Body of pancreas (tissue), 4 donors: ENCODE data around the gene VGLL4. TPM values are rescaled to one million over a fixed set of nuclear protein-coding genes. Genes with fewer than 3 reads are reported as not detected.

Source experiments
- ATAC-seq: fragments of 150-250 bp; one replicate; pipeline ENCODE4 v1.9.1; 2016
- DNase-seq, 4 donors: peaks; one replicate each; pipeline ENCODE4 v3.0.0-alpha.2; 2019
- H3K27ac ChIP-seq, 4 donors: fragments of 200-600 bp; sonication (generic); 1 replicate in 3 of 4; 2 replicates in 1 of 4; pipeline versions ENCODE4 v1.5.1 to v1.6.1; 2016 to 2019; ENCODE audit warnings: mild to moderate bottlenecking in 1 of 4, mixed read lengths in 1 of 4, moderate library complexity in 1 of 4
- H3K27me3 ChIP-seq, 2 donors: fragments of 200-600 bp; sonication (generic); one replicate each; pipeline ENCODE4 v1.6.0; 2016; ENCODE audit warnings: mild to moderate bottlenecking in 1 of 2
- H3K36me3 ChIP-seq, 2 donors: fragments of 200-600 bp; sonication (generic); replicated peaks in 1 of 2; 2 replicates each; pipeline ENCODE4 v1.5.1; 2016; ENCODE audit warnings: low read depth in 2 of 2; ENCODE audit not compliant: insufficient read depth in 1 of 2
- H3K4me1 ChIP-seq: fragments of 200-600 bp; sonication (generic); one replicate; pipeline ENCODE4 v1.6.0; 2016
- H3K4me3 ChIP-seq, 2 donors: fragments of 200-600 bp; sonication (generic); 1 replicate in 1 of 2; 2 replicates in 1 of 2; pipeline ENCODE4 v1.5.1; 2016 to 2019
- H3K9me3 ChIP-seq, 3 donors: fragments of 200-600 bp; sonication (generic); 1 replicate in 2 of 3; 2 replicates in 1 of 3; pipeline ENCODE4 v1.5.1; 2016
- CTCF ChIP-seq, 7 experiments: fragments of 450-650 bp in 4 of 7; fragments of 200-600 bp in 3 of 7; sonication (generic) in 3 of 7; IDR thresholded peaks; one replicate each; pipeline ENCODE4 v1.5.1; 2016 to 2019; ENCODE audit warnings: antibody characterized with exemption in 7 of 7
- POLR2A ChIP-seq, 3 donors: fragments of 450-650 bp; IDR thresholded peaks; one replicate each; pipeline ENCODE4 v1.6.1; 2016; ENCODE audit warnings: antibody characterized with exemption in 3 of 3, mild to moderate bottlenecking in 2 of 3
- WGBS, 2 donors: methylation state at CpG; one replicate each; pipeline ENCODE4 v1.1.5; 2017; 5-methylcytosine and 5-hydroxymethylcytosine counted together
- intact Hi-C: fragments of 100-400 bp; cut with DNase I; formaldehyde crosslinking; loops from one replicate; pipeline ENCODE4 v1.15.1; 2023
- total RNA-seq, 2 donors: library from RNA; depleted of rRNA; stranded (reverse); fragments of >200 nt; gene quantifications; one replicate each; pipeline ENCODE4 v1.1.0, GENCODE V29; 2016

Gene VGLL4
- total RNA-seq, 2 donors from 2014 or later, result 66.4 to 91.0 TPM

- no peak for TF ChIP-seq CTCF (IDR thresholded peaks at IDR 0.05)
- DNase-seq (peak in 2 of 4 donors; percentile 9 to 42), ATAC-seq (no peak)
- no peak overlapping the region for H3K4me3 ChIP-seq
- H3K4me1 ChIP-seq, result peaks cover 19% of the 10 kb centered on the region
- intact Hi-C loops, result no loop called here
- H3K27ac ChIP-seq, result no peak overlapping the region
- 81 to 84% methylated on average over 16 of the region's 16 CpGs for WGBS, 2 donors
- no peaks in the 10 kb centered on the region for H3K27me3 ChIP-seq
- H3K9me3 ChIP-seq, result no peaks in the 10 kb centered on the region
- no peaks in the 10 kb centered on the region for H3K36me3 ChIP-seq
Measured at GRCh38 chr3:11556851-11557644, 86.7 kb downstream of the VGLL4 start.

DNA sequence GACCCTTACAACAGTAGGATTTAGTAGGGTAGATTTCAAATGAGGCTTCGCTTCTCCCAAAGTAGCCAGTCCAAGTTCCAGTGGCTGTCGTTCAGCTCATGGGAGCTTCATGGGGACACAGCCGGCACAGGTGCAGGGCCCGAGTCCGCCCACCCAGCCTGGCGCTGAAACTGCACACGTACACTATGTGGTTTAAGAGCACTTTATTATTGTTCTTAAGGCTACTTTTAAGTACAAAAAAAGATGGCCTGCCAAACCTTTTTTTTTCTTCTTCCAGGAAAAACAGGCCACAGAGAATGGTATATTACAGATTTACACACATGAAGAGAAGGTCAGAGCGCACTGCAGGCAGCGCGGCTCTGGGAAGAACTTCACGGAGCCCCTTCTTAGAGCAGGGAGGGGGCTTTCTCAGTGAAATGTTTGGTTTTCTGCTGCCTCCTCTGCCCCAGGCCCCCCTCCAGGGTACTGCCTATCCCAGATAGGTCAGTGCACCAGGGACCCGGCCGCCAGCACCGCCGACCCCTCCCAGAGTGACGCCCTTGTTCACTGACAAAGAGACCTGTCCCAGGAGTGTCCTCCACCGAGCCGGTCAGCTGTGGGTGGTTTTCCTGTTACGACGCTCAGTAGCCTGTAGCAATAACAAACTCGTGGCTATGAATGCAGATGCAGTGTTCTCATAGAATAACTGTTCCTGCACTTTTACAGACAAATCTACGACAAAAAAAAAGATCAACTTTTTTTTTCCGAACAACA lies 87.7 kb downstream of the VGLL4 start:
- ATAC-seq (no peak), DNase-seq (no peak)
- WGBS, 2 donors, result 90 to 91% methylated on average over 22 to 23 of the region's 23 CpGs
- Histone ChIP-seq H3K4me1 (peaks cover 19% of the 10 kb centered on the region), H3K27ac (no peak overlapping the region), H3K27me3 (no peaks in the 10 kb centered on the region), H3K36me3 (no peaks in the 10 kb centered on the region), H3K4me3 (no peak overlapping the region), H3K9me3 (no peaks in the 10 kb centered on the region)
- TF ChIP-seq POLR2A (IDR thresholded peaks at IDR 0.05), result no peak
- TF ChIP-seq CTCF (IDR thresholded peaks at IDR 0.05), result no peak
- intact Hi-C loops, result no loop called here

- no peak for ATAC-seq
- no peak overlapping the region for H3K27ac ChIP-seq
Measured at GRCh38 chr3:11555211-11555782, 88.4 kb downstream of the VGLL4 start.

DNA sequence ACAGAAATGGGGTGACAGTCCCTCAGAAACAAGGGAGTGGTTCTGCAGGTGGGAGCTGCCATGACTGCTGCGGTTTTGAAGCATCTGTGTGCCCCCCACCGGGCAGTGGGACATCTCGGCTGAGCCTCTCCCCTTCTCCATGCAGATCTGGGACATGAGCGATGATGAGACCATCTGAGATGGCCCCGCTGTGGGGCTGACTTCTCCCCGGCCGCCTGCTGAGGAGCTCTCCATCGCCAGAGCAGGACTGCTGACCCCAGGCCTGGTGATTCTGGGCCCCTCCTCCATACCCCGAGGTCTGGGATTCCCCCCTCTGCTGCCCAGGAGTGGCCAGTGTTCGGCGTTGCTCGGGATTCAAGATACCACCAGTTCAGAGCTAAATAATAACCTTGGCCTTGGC lies 89.0 kb downstream of the VGLL4 start:
- ATAC-seq (no peak), DNase-seq (no peak)
- WGBS, 2 donors, result 93 to 100% methylated on average over 4 to 12 of the region's 12 CpGs
- Histone ChIP-seq H3K36me3 (no peaks in the 10 kb centered on the region), H3K4me1 (peaks cover 19% of the 10 kb centered on the region), H3K27me3 (no peaks in the 10 kb centered on the region), H3K27ac (peak overlapping the region in 2 of 4 donors; percentile 21 to 51), H3K9me3 (no peaks in the 10 kb centered on the region), H3K4me3 (no peak overlapping the region)
- intact Hi-C loops, result no loop called here
- no peak for TF ChIP-seq CTCF (IDR thresholded peaks at IDR 0.05)
- no peak for TF ChIP-seq POLR2A (IDR thresholded peaks at IDR 0.05)

More at GRCh38 chr3:11555211-11555782, 88.4 kb downstream of the VGLL4 start:
- WGBS, 2 donors, result 73 to 93% methylated on average over 3 to 11 of the region's 13 CpGs
- no peaks in the 10 kb centered on the region for H3K27me3 ChIP-seq
- no peaks in the 10 kb centered on the region for H3K9me3 ChIP-seq
- intact Hi-C loops, result no loop called here
- H3K4me3 ChIP-seq, result no peak overlapping the region
- H3K36me3 ChIP-seq, result no peaks in the 10 kb centered on the region
- TF ChIP-seq CTCF (IDR thresholded peaks at IDR 0.05) (no peak), POLR2A (IDR thresholded peaks at IDR 0.05) (no peak)
- peaks cover 19% of the 10 kb centered on the region for H3K4me1 ChIP-seq
- DNase-seq, result no peak
